PC-3 (cell line): ENCODE data around the gene PCSK5. TPM values are rescaled to one million over a fixed set of nuclear protein-coding genes. Genes with fewer than 3 reads are reported as not detected.
"Not testable (repeated sequence)": the region's sequence is repeated elsewhere in the genome, so short reads cannot be mapped to it uniquely, and the experiment has no call there.

Source experiments
- ATAC-seq: fragments of 200-7000 bp; cut with Tn5 transposase; 2 replicates; pipeline ENCODE4 v1.9.1; 2020; ENCODE audit warnings: mild to moderate bottlenecking, moderate library complexity
- BruUV-seq: library from RNA; stranded (reverse); fragments of 400-500 nt; replicated peaks from 2 replicates; lab custom pipeline; 2021; lab: Mats Ljungman, UMichigan
- CTCF ChIA-PET: fragments of 300-600 bp; sonication (Branson Sonifier 250); formaldehyde crosslinking; loops from one replicate; lab custom pipeline; 2022; ENCODE audit warnings: antibody characterized with exemption; lab: Charles Lee
- POLR2A ChIA-PET: fragments of 300-600 bp; sonication (Branson Sonifier 250); formaldehyde crosslinking; loops from one replicate; lab custom pipeline; 2022; ENCODE audit warnings: antibody characterized with exemption; ENCODE audit not compliant: unreplicated experiment; lab: Charles Lee
- DNase-seq: peaks from one replicate; pipeline ENCODE4 v3.0.0-alpha.2; 2015
- H2AFZ ChIP-seq: fragments of 300-600 bp; sonication (generic); 2 replicates; pipeline ENCODE4 v1.6.0; 2016; ENCODE audit warnings: antibody characterized with exemption, low read length
- H3F3A ChIP-seq: fragments of 300-600 bp; sonication (generic); one replicate; pipeline ENCODE4 v1.6.0; 2017; ENCODE audit warnings: antibody characterized with exemption, low read length, control low read depth, mild to moderate bottlenecking; ENCODE audit not compliant: unreplicated experiment
- H3K27ac ChIP-seq: fragments of 300-600 bp; sonication (generic); 2 replicates; pipeline ENCODE4 v1.5.1; 2016; ENCODE audit warnings: mild to moderate bottlenecking, low read length
- H3K27me3 ChIP-seq: fragments of 300-600 bp; sonication (generic); 2 replicates; pipeline ENCODE4 v1.6.1; 2016; ENCODE audit warnings: low read length, mixed read lengths
- H3K36me3 ChIP-seq: fragments of 300-600 bp; sonication (generic); 2 replicates; pipeline ENCODE4 v1.6.1; 2016; ENCODE audit warnings: low read depth, mixed run types, low read length, mixed read lengths
- H3K4me1 ChIP-seq: fragments of 300-600 bp; sonication (generic); 2 replicates; pipeline ENCODE4 v1.5.1; 2016; ENCODE audit warnings: low read length; ENCODE audit not compliant: insufficient read depth
- H3K4me2 ChIP-seq: fragments of 300-600 bp; sonication (generic); 2 replicates; pipeline ENCODE4 v1.6.0; 2016; ENCODE audit warnings: low read length
- H3K4me3 ChIP-seq: fragments of 300-600 bp; sonication (generic); 2 replicates; pipeline ENCODE4 v1.5.1; 2016; ENCODE audit warnings: mild to moderate bottlenecking, low read length, mixed read lengths
- H3K79me2 ChIP-seq: fragments of 300-600 bp; sonication (generic); 2 replicates; pipeline ENCODE4 v1.6.1; 2017; ENCODE audit warnings: low read length, mixed read lengths
- H3K9ac ChIP-seq: fragments of 300-600 bp; sonication (generic); 2 replicates; pipeline ENCODE4 v1.6.0; 2016; ENCODE audit warnings: mild to moderate bottlenecking, low read length
- H3K9me2 ChIP-seq: fragments of 300-600 bp; sonication (generic); replicated peaks from 2 replicates; pipeline ENCODE4 v1.6.1; 2016; ENCODE audit warnings: mixed run types, low read length, mixed read lengths
- H3K9me3 ChIP-seq: fragments of 300-600 bp; sonication (generic); 2 replicates; pipeline ENCODE4 v1.6.1; 2016; ENCODE audit warnings: low read length, mixed read lengths
- H4K20me1 ChIP-seq: fragments of 300-600 bp; sonication (generic); 2 replicates; pipeline ENCODE4 v1.6.1; 2016; ENCODE audit warnings: low read length, mixed read lengths
- EZH2 ChIP-seq: fragments of 300-600 bp; sonication (generic); IDR thresholded peaks from one replicate; pipeline ENCODE4 v1.6.1; 2017; ENCODE audit warnings: antibody characterized with exemption, mild to moderate bottlenecking, low read length; ENCODE audit not compliant: unreplicated experiment
- EZH2phosphoT487 ChIP-seq: fragments of 300-600 bp; sonication (generic); IDR thresholded peaks from 2 replicates; pipeline ENCODE4 v1.6.1; 2018; ENCODE audit warnings: mild to moderate bottlenecking, antibody characterized with exemption, low read length, borderline replicate concordance
- intact Hi-C: fragments of 100-400 bp; cut with micrococcal nuclease; formaldehyde crosslinking; loops from 2 replicates; pipeline ENCODE4 v1.9.0; 2023
- total RNA-seq: library from RNA; depleted of rRNA; stranded (reverse); fragments of >200 nt; gene quantifications from 2 replicates; pipeline ENCODE4 v1.2.3, GENCODE V29; 2014
- TF ChIP-seq, protein P1 (sequence below): fragments of 300-600 bp; sonication (generic); conservative IDR thresholded peaks from 2 replicates; pipeline ENCODE4 v1.5.1; 2017; ENCODE audit warnings: antibody characterized with exemption, low read depth, mild to moderate bottlenecking, low read length

The PCSK5 gene
- total RNA-seq, 1 experiment from 2014 or later, result not detected

DNA sequence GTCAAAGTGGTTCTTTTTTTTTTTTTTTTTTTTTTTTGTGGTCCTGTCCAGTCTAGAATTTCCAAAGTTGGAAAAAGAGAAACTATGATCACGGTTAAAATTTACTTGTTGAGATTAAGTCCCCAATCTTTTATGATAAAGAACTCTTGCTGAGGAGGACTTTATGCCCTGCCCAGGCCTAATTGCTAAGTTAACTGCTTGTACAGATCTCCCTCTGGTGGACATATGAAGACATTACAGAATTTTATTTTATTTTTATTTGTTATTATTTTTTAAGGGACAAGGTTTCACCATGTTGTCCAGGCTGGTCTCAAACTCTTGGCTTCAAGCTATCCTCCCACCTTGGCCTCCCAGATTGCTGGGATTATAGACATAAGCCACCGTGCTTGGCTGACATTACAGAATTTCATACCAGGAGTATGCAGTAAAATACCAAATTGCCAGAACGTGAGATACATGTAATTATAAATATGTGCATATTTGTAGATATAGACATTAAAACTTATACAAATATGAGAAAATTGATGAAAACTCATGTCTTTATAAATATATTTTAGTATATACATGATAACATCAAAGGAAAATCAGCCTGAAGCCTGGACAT, 412.6 kb downstream of the PCSK5 start:
- intact Hi-C loops, result loop anchor here (2.0 to 5.0 kb wide), 2 partner anchors 1102 to 1531 kb away; no protein-coding TSS in a partner anchor
- ChIA-PET POLR2A (no interaction called here), CTCF (interaction anchor here (0.6 kb wide), 1 partner anchor 448 kb away, joined by 4 read pairs; no protein-coding TSS in a partner anchor)
- H3K79me2 ChIP-seq, result no peaks in the 10 kb centered on the region
- DNase-seq (peak; percentile 39), ATAC-seq (no peak)
- no peak overlapping the region for H3K4me3 ChIP-seq
- no peaks in the 10 kb centered on the region for H3K9me3 ChIP-seq
- H3K36me3 ChIP-seq, result no peaks in the 10 kb centered on the region
- H3K4me2 ChIP-seq, result no peak overlapping the region
- H3K4me1 ChIP-seq, result no peaks in the 10 kb centered on the region
- no peaks in the 10 kb centered on the region for H3K9me2 ChIP-seq
- no peak overlapping the region for H2AFZ ChIP-seq
- no peaks in the 10 kb centered on the region for H4K20me1 ChIP-seq
- TF ChIP-seq, protein P1, sequence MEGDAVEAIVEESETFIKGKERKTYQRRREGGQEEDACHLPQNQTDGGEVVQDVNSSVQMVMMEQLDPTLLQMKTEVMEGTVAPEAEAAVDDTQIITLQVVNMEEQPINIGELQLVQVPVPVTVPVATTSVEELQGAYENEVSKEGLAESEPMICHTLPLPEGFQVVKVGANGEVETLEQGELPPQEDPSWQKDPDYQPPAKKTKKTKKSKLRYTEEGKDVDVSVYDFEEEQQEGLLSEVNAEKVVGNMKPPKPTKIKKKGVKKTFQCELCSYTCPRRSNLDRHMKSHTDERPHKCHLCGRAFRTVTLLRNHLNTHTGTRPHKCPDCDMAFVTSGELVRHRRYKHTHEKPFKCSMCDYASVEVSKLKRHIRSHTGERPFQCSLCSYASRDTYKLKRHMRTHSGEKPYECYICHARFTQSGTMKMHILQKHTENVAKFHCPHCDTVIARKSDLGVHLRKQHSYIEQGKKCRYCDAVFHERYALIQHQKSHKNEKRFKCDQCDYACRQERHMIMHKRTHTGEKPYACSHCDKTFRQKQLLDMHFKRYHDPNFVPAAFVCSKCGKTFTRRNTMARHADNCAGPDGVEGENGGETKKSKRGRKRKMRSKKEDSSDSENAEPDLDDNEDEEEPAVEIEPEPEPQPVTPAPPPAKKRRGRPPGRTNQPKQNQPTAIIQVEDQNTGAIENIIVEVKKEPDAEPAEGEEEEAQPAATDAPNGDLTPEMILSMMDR, result peak; percentile 48
- TF ChIP-seq EZH2phosphoT487, result no peak
- no peak overlapping the region for H3K9ac ChIP-seq
- no TSS peak for BruUV-seq
- H3K27ac ChIP-seq, result no peak overlapping the region
- H3K27me3 ChIP-seq, result no peaks in the 10 kb centered on the region
- H3F3A ChIP-seq, result no peaks in the 10 kb centered on the region

DNA sequence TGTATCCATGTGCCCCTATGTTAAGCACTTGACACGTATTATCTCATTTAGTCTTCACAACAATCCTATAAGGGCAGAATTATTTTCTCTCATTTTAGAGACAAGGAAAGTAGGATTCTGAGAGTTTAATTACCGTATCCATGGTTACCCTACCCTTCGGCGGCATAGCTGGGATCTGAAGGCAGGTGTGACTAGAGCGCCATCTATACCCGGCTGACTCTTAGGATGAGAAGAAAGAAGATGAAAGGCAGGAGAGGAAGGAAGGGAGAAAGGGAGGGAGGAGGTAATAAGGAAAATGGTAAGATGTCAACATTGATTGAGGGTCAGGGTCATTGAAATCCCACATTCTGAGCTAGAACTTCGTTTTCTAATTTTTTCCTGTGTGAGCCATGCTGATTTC, 416.6 kb downstream of the PCSK5 start:
- H2AFZ ChIP-seq, H3K36me3 ChIP-seq, CTCF ChIA-PET, H3K79me2 ChIP-seq, H3K27ac ChIP-seq, ATAC-seq, H3K4me1 ChIP-seq, H3K9me2 ChIP-seq, intact Hi-C loops, POLR2A ChIA-PET, BruUV-seq, H3K9ac ChIP-seq, H3K9me3 ChIP-seq, H3F3A ChIP-seq, H3K27me3 ChIP-seq, H3K4me3 ChIP-seq, DNase-seq, H3K4me2 ChIP-seq, H4K20me1 ChIP-seq: not testable (repeated sequence)

DNA sequence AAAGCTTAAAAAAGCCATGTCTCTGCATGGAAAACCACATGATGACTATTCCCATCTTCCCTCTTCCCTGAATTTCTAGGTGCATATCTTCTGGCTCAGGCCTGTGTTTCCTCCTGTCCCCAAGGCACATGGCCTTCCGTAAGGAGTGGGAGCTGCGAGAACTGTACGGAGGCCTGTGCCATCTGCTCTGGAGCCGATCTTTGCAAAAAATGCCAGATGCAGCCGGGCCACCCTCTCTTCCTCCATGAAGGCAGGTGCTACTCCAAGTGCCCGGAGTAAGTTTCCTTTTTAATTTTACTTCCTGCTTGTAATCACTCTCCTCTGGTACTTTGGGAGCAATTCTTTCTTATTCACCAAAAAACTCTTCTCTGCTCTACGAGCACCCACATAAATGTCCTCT, 420.1 kb downstream of the PCSK5 start:
- no TSS peak for BruUV-seq
- Histone ChIP-seq H3K9ac (no peak overlapping the region), H3K27ac (no peak overlapping the region), H4K20me1 (no peaks in the 10 kb centered on the region), H3K27me3 (no peaks in the 10 kb centered on the region), H3K79me2 (no peaks in the 10 kb centered on the region), H3K9me2 (no peaks in the 10 kb centered on the region), H3F3A (no peaks in the 10 kb centered on the region), H3K9me3 (no peaks in the 10 kb centered on the region), H2AFZ (no peak overlapping the region), H3K4me3 (no peak overlapping the region), H3K4me1 (no peaks in the 10 kb centered on the region), H3K4me2 (no peak overlapping the region), H3K36me3 (no peaks in the 10 kb centered on the region)
- intact Hi-C loops, result no loop called here
- CTCF ChIA-PET, result no interaction called here
- no peak for DNase-seq
- TF ChIP-seq, protein P1, result no peak
- TF ChIP-seq EZH2phosphoT487, result no peak
- no peak for TF ChIP-seq EZH2
- ATAC-seq, result no peak
- POLR2A ChIA-PET, result no interaction called here
